Suprapubic skin (tissue), 4 donors: ENCODE measurements around the gene POR.

Experiments
- POLR2A ChIP-seq, 2 donors: fragments of 450-650 bp; IDR thresholded peaks; one replicate each; pipeline ENCODE4 v1.6.1; 2017; ENCODE audit warnings: antibody characterized with exemption in 2 of 2, mild to moderate bottlenecking in 2 of 2, moderate library complexity in 2 of 2
- POLR2AphosphoS5 ChIP-seq, 3 donors: sonication (generic); formaldehyde crosslinking; IDR thresholded peaks; one replicate each; pipeline ENCODE4 v1.6.1; 2017; ENCODE audit warnings: antibody characterized with exemption in 3 of 3
- TF ChIP-seq, protein P1 (sequence below), 2 donors: fragments of 200-600 bp in 1 of 2; fragments of 450-650 bp in 1 of 2; sonication (generic) in 1 of 2; IDR thresholded peaks; one replicate each; pipeline ENCODE4 v1.5.1; 2016 to 2019; ENCODE audit warnings: antibody characterized with exemption in 2 of 2, mild to moderate bottlenecking in 1 of 2, moderate library complexity in 1 of 2

DNA sequence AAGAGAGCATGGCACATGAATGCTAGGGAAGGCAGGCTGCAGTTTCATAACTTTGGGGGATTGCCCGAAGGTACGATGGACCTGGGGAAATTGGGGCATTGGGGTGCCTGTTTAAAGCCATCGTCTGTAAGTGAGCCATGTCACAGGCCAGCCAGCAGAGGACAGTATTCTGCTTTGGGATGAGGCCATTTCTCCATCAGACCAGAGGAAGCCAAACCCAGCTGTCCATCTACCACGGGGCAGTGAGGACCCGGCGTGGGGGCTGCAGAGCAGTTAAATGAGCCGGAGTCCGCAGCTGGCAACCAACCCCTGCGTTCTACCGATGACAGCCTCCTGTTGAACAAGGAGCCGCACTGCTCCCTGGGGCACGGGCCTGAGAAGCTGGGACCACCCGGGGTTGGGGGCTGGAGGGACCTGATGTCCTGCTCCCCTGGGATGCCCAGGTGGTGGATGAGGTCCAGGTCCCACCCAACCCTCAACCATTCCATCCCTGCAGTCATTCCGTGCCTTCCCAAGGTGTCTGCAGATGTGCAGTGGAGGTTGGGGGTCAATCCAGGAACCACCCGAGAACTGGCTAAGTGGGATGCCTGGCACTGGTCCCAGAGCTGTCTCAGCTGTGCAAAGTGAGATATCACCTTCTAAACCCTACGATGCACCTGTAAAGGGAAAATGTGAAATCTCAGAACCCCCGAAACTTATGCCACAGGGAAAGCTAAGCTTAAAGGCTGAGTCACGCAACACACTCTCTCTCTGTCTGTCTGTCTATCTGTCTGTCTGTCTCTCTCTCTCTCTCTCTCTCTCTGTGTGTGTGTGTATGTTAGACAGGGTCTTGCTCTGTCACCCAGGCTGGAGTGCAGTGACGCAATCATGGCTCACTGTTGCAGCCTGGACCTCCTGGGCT lies 48.2 kb upstream of the POR start:
- TF ChIP-seq, protein P1, sequence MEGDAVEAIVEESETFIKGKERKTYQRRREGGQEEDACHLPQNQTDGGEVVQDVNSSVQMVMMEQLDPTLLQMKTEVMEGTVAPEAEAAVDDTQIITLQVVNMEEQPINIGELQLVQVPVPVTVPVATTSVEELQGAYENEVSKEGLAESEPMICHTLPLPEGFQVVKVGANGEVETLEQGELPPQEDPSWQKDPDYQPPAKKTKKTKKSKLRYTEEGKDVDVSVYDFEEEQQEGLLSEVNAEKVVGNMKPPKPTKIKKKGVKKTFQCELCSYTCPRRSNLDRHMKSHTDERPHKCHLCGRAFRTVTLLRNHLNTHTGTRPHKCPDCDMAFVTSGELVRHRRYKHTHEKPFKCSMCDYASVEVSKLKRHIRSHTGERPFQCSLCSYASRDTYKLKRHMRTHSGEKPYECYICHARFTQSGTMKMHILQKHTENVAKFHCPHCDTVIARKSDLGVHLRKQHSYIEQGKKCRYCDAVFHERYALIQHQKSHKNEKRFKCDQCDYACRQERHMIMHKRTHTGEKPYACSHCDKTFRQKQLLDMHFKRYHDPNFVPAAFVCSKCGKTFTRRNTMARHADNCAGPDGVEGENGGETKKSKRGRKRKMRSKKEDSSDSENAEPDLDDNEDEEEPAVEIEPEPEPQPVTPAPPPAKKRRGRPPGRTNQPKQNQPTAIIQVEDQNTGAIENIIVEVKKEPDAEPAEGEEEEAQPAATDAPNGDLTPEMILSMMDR (IDR thresholded peaks at IDR 0.05): peak; percentile 70 to 72
- TF ChIP-seq POLR2A (IDR thresholded peaks at IDR 0.05) (no peak), POLR2AphosphoS5 (IDR thresholded peaks at IDR 0.05) (no peak)
